ENCODE data around the gene MYL7. TPM values are rescaled to one million over a fixed set of nuclear protein-coding genes. Genes with fewer than 3 reads are reported as not detected.

MYL7 gene
- total and polyA plus RNA-seq, 2 of the 13 experiments (the other 11 are each of a cell fraction or from before 2014, with no cell fraction given): 1.8 TPM; not detected in 1

- no peak overlapping the region for H2AFZ ChIP-seq (ENCODE audit: low read length)
- ChIA-PET POLR2A (no interaction called here), CTCF (ENCODE audit: low intra/inter-chr PET ratio, low total read pairs) (no interaction called here)
- no peaks in the 10 kb centered on the region for H3K4me1 ChIP-seq (ENCODE audit: insufficient read depth, low read length)
- H3K4me3 ChIP-seq (replicated peaks in 1 of 3; ENCODE audit: insufficient read depth in 1 of 3, low read depth in 2 of 3, low read length in 3 of 3): no peak overlapping the region
- H3K9ac ChIP-seq (ENCODE audit: insufficient read depth, low read depth, low read length): no peak overlapping the region
- no peak for ATAC-seq
- FAIRE-seq: no peak
- in situ Hi-C loops (cut with HindIII; ENCODE audit: extremely low pct_ligation_motif_present, low pct_unique_long_range_greater_than_20kb) (no loop called here), intact Hi-C loops (cut with micrococcal nuclease; ENCODE audit: unreplicated experiment) (no loop called here)
- H3K27ac ChIP-seq (ENCODE audit: extremely low read length, insufficient read depth, low read length): no peak overlapping the region
- no peak overlapping the region for H3K4me2 ChIP-seq (ENCODE audit: low read depth, low read length)
- 41% methylated on average over 5 of the region's 5 CpGs for WGBS (ENCODE audit: low lambda C conversion rate)
- no TSS peak for BruUV-seq (replicated peaks)
- TF ChIP-seq MAFK (conservative IDR thresholded peaks at IDR 0.05 in 1 of 2, IDR thresholded peaks at IDR 0.05 in 1 of 2; ENCODE audit: low read length in 2 of 2): no peak
- no peak for TF ChIP-seq ZNF720 (CRISPR knock-in tag; IDR thresholded peaks at IDR 0.05)
- no peak for TF ChIP-seq ZNF441 (CRISPR knock-in tag; IDR thresholded peaks at IDR 0.05; ENCODE audit: borderline replicate concordance)
- TF ChIP-seq UBTF (CRISPR knock-in tag; IDR thresholded peaks at IDR 0.05): no peak
- no peak for TF ChIP-seq CTCF (CRISPR knock-in tag; IDR thresholded peaks at IDR 0.05)
- TF ChIP-seq GFI1 (CRISPR knock-in tag; IDR thresholded peaks at IDR 0.05; ENCODE audit: borderline replicate concordance): no peak
- TF ChIP-seq ZBTB20 (CRISPR knock-in tag; IDR thresholded peaks at IDR 0.05; ENCODE audit: borderline replicate concordance, low read depth): no peak
- TF ChIP-seq FOXA3 (CRISPR knock-in tag; IDR thresholded peaks at IDR 0.05): no peak
- TF ChIP-seq GATAD1 (CRISPR knock-in tag; IDR thresholded peaks at IDR 0.05): no peak
- H4K20me1 ChIP-seq (ENCODE audit: insufficient read depth, low read length): no peaks in the 10 kb centered on the region
- H3K36me3 ChIP-seq (replicated peaks in 1 of 2; ENCODE audit: control insufficient read depth in 1 of 2, insufficient read depth in 2 of 2, low read length in 2 of 2): no peaks in the 10 kb centered on the region
- DNase-seq (ENCODE audit: low spot score): no peak
- H3K9me3 ChIP-seq (ENCODE audit: low read length): no peaks in the 10 kb centered on the region
- no peaks in the 10 kb centered on the region for H3K79me2 ChIP-seq (ENCODE audit: insufficient read depth, low read length)
- H3K27me3 ChIP-seq (ENCODE audit: control insufficient read depth in 1 of 2, insufficient read depth in 2 of 2, low read length in 2 of 2): peaks cover 0 to 10% of the 10 kb centered on the region in 2 experiments; a peak in 3 of 5 replicates
Observed at GRCh38 chr7:44159824-44160630, 18.9 kb upstream of the MYL7 start.
